ENCODE data around the gene SCG2.
"Not testable (repeated sequence)": the region's sequence is repeated elsewhere in the genome, so short reads cannot be mapped to it uniquely, and the experiment has no call there.

SCG2 gene

GRCh38 chr2:223607476-223607875 is 5.3 kb upstream of the SCG2 start:
- DNase-seq: no peak

GRCh38 chr2:223606946-223607345 is 4.8 kb upstream of the SCG2 start:
- DNase-seq: no peak

GRCh38 chr2:223604231-223604630 is 2.1 kb upstream of the SCG2 start:
- no peak for DNase-seq

- DNase-seq: no peak
Observed at GRCh38 chr2:223602972-223603371, 811 bp upstream of the SCG2 start.

- DNase-seq: no peak
Observed at GRCh38 chr2:223601018-223601417, 1.1 kb downstream of the SCG2 start.

GRCh38 chr2:223599640-223600380 is 2.4 kb downstream of the SCG2 start:
- DNase-seq: no peak

- DNase-seq: no peak
Observed at GRCh38 chr2:223598994-223599639, 3.0 kb downstream of the SCG2 start.

- DNase-seq: no peak
Observed at GRCh38 chr2:223597076-223597475, 5.1 kb downstream of the SCG2 start.

- DNase-seq: no peak
Observed at GRCh38 chr2:223596208-223596607, 6.0 kb downstream of the SCG2 start.

GRCh38 chr2:223594831-223595230 is 7.3 kb downstream of the SCG2 start:
- no peak for DNase-seq

GRCh38 chr2:223594259-223594658 is 7.9 kb downstream of the SCG2 start:
- DNase-seq: no peak

GRCh38 chr2:223592689-223593088 is 9.5 kb downstream of the SCG2 start:
- DNase-seq: not testable (repeated sequence)

- no peak for DNase-seq
Observed at GRCh38 chr2:223591596-223591995, 10.6 kb downstream of the SCG2 start.

GRCh38 chr2:223590964-223591363 is 11.2 kb downstream of the SCG2 start:
- DNase-seq: no peak

- no peak for DNase-seq
Observed at GRCh38 chr2:223589901-223590300, 12.3 kb downstream of the SCG2 start.

GRCh38 chr2:223588251-223588650 is 13.9 kb downstream of the SCG2 start:
- DNase-seq: no peak

- DNase-seq: no peak
Observed at GRCh38 chr2:223587301-223587700, 14.9 kb downstream of the SCG2 start.

GRCh38 chr2:223586261-223586660 is 15.9 kb downstream of the SCG2 start:
- DNase-seq: no peak

- no peak for DNase-seq
Observed at GRCh38 chr2:223585666-223586065, 16.5 kb downstream of the SCG2 start.

GRCh38 chr2:223582001-223582400 is 20.2 kb downstream of the SCG2 start:
- no peak for DNase-seq

- no peak for DNase-seq
Observed at GRCh38 chr2:223580951-223581350, 21.2 kb downstream of the SCG2 start.

GRCh38 chr2:223578846-223579245 is 23.3 kb downstream of the SCG2 start:
- DNase-seq: no peak

GRCh38 chr2:223576873-223577272 is 25.3 kb downstream of the SCG2 start:
- no peak for DNase-seq

- DNase-seq: no peak
Observed at GRCh38 chr2:223570784-223571183, 31.4 kb downstream of the SCG2 start.

GRCh38 chr2:223566396-223566795 is 35.8 kb downstream of the SCG2 start:
- no peak for DNase-seq
